ENCODE results near the gene NACC2.

- TF ChIP-seq CTCF (IDR thresholded peaks at IDR 0.05): no peak
- no peak for TF ChIP-seq POLR2A (IDR thresholded peaks at IDR 0.05)
Observed at GRCh38 chr9:136011376-136011702, 83.8 kb downstream of the NACC2 start.
